Lung (tissue), 12 donors: ENCODE measurements around the gene C1GALT1. TPM values are rescaled to one million over a fixed set of nuclear protein-coding genes. Genes with fewer than 3 reads are reported as not detected.

Experiments used
- ATAC-seq: fragments of 200-7000 bp; cut with Tn5 transposase; one replicate; pipeline ENCODE4 v1.9.1; 2020; ENCODE audit warnings: moderate number of reproducible peaks; ENCODE audit not compliant: insufficient read depth, low FRiP score
- DNase-seq, 3 donors: peaks; one replicate each; pipeline ENCODE4 v3.0.0-alpha.2; 2013 to 2017
- H3K27ac ChIP-seq, 2 donors: one replicate each; pipeline ENCODE4 v1.5.1; 2013; ENCODE audit warnings: mild to moderate bottlenecking in 2 of 2, moderate library complexity in 2 of 2, control low read depth in 1 of 2, inconsistent platforms in 1 of 2, low read depth in 1 of 2, low read length in 1 of 2
- H3K27me3 ChIP-seq, 3 donors: one replicate each; pipeline ENCODE4 v1.5.1; 2013; ENCODE audit warnings: low read length in 2 of 3; ENCODE audit not compliant: control insufficient read depth in 3 of 3, insufficient read depth in 3 of 3
- H3K36me3 ChIP-seq, 4 donors: one replicate each; pipeline ENCODE4 v1.5.1; 2013; ENCODE audit warnings: low read length in 4 of 4, mild to moderate bottlenecking in 1 of 4, moderate library complexity in 1 of 4; ENCODE audit not compliant: control insufficient read depth in 4 of 4, insufficient read depth in 4 of 4
- H3K4me1 ChIP-seq, 5 donors: one replicate each; pipeline ENCODE4 v1.5.1; 2013; ENCODE audit warnings: low read length in 5 of 5, mild to moderate bottlenecking in 2 of 5, moderate library complexity in 1 of 5; ENCODE audit not compliant: control insufficient read depth in 5 of 5, insufficient read depth in 5 of 5
- H3K4me3 ChIP-seq: one replicate; pipeline ENCODE4 v1.5.1; 2013; ENCODE audit warnings: mild to moderate bottlenecking, control low read depth, moderate library complexity
- H3K9ac ChIP-seq, 2 donors: one replicate each; pipeline ENCODE4 v1.5.1; 2013; ENCODE audit warnings: low read length in 2 of 2, control low read depth in 1 of 2; ENCODE audit not compliant: insufficient read depth in 1 of 2
- H3K9me3 ChIP-seq, 4 donors: one replicate each; pipeline ENCODE4 v1.5.1; 2013; ENCODE audit warnings: low read length in 3 of 4, mild to moderate bottlenecking in 1 of 4, moderate library complexity in 1 of 4; ENCODE audit not compliant: control insufficient read depth in 4 of 4, insufficient read depth in 3 of 4
- CTCF ChIP-seq: IDR thresholded peaks from 2 replicates; pipeline ENCODE4 v1.5.1; 2012; ENCODE audit warnings: mild to moderate bottlenecking; ENCODE audit errors: control extremely low read depth, extremely low read depth
- WGBS, 2 donors: extraction: QIAGEN DNeasy Blood & Tissue Kit; methylation state at CpG; one replicate each; pipeline ENCODE4 v1.1.7; 2013; 5-methylcytosine and 5-hydroxymethylcytosine counted together
- polyA plus RNA-seq, 2 donors: library from polyadenylated mRNA; stranded (reverse); fragments of 200-250 nt; gene quantifications; one replicate each; pipeline ENCODE4 v1.2.1, GENCODE V29; 2013
- total RNA-seq, 2 donors: library from RNA; depleted of rRNA in 1 of 2; stranded (reverse); fragments of >200 nt in 1 of 2; gene quantifications; one replicate each; pipeline ENCODE4 v1.2.1, GENCODE V29; 2014 to 2021
- donor health status: control.
- donor health status: control.
- donor health status: Bipolar disorder and iron deficiency.
- donor health status: healthy.
- donor health status: DM: yes; HTN: yes; CAD: no.

Gene C1GALT1
- total and polyA plus RNA-seq, 4 donors: 10.5 to 39.5 (median 23.3) TPM

- peaks cover 0 to 4% (median 0%) of the 10 kb centered on the region in 4 donors for H3K9me3 ChIP-seq
- peaks cover 0 to 11% (median 2%) of the 10 kb centered on the region in 4 donors for H3K36me3 ChIP-seq
- no peaks in the 10 kb centered on the region for H3K27me3 ChIP-seq
- no peak overlapping the region for H3K9ac ChIP-seq
- ATAC-seq: no peak
- TF ChIP-seq CTCF: no peak
- no peak for DNase-seq
- peaks cover 0 to 14% (median 0%) of the 10 kb centered on the region in 5 donors for H3K4me1 ChIP-seq
- 95 to 98% methylated on average over 1 of the region's 1 CpG for WGBS, 2 donors
- H3K27ac ChIP-seq: no peak overlapping the region
- no peak overlapping the region for H3K4me3 ChIP-seq
These were observed 48.7 kb downstream of the C1GALT1 start for GRCh38 chr7:7231000-7231399.

- no peak for TF ChIP-seq CTCF
- 98 to 99% methylated on average over 3 of the region's 3 CpGs for WGBS, 2 donors
- Histone ChIP-seq H3K4me1 (peaks cover 0 to 14% (median 0%) of the 10 kb centered on the region in 5 donors), H3K9ac (no peak overlapping the region), H3K9me3 (peaks cover 0 to 4% (median 0%) of the 10 kb centered on the region in 4 donors), H3K36me3 (peaks cover 0 to 10% (median 2%) of the 10 kb centered on the region in 4 donors), H3K27me3 (no peaks in the 10 kb centered on the region), H3K27ac (no peak overlapping the region), H3K4me3 (no peak overlapping the region)
- ATAC-seq: no peak
- DNase-seq: no peak
These were observed 49.5 kb downstream of the C1GALT1 start for GRCh38 chr7:7231865-7232264.

GRCh38 chr7:7235347-7235746, 53.0 kb downstream of the C1GALT1 start:
- H3K4me3 ChIP-seq: no peak overlapping the region
- DNase-seq (no peak), ATAC-seq (no peak)
- WGBS, 2 donors: 87 to 89% methylated on average over 3 of the region's 3 CpGs
- H3K4me1 ChIP-seq: peaks cover 0 to 18% (median 0%) of the 10 kb centered on the region in 5 donors
- TF ChIP-seq CTCF: no peak
- peaks cover 0 to 4% (median 0%) of the 10 kb centered on the region in 4 donors for H3K9me3 ChIP-seq
- H3K9ac ChIP-seq: no peak overlapping the region
- H3K27ac ChIP-seq: no peak overlapping the region
- H3K27me3 ChIP-seq: no peaks in the 10 kb centered on the region
- H3K36me3 ChIP-seq: peaks cover 0 to 19% (median 1%) of the 10 kb centered on the region in 4 donors

GRCh38 chr7:7236041-7236440, 53.7 kb downstream of the C1GALT1 start:
- H3K4me1 ChIP-seq: peaks cover 0 to 18% (median 0%) of the 10 kb centered on the region in 5 donors
- WGBS, 2 donors: 81 to 95% methylated on average over 1 of the region's 1 CpG
- no peaks in the 10 kb centered on the region for H3K27me3 ChIP-seq
- ATAC-seq (no peak), DNase-seq (no peak)
- no peak overlapping the region for H3K27ac ChIP-seq
- H3K9ac ChIP-seq: no peak overlapping the region
- H3K9me3 ChIP-seq: peaks cover 0 to 2% (median 0%) of the 10 kb centered on the region in 4 donors
- no peak overlapping the region for H3K4me3 ChIP-seq
- no peak for TF ChIP-seq CTCF
- H3K36me3 ChIP-seq: peaks cover 0 to 19% (median 1%) of the 10 kb centered on the region in 4 donors
